Smooth muscle cell (in vitro differentiated cells): ENCODE data around the gene SREBF2. TPM values are rescaled to one million over a fixed set of nuclear protein-coding genes. Genes with fewer than 3 reads are reported as not detected.
"Not testable (repeated sequence)": the region's sequence is repeated elsewhere in the genome, so short reads cannot be mapped to it uniquely, and the experiment has no call there.

Source experiments
- DNase-seq: peaks from one replicate; lab custom pipeline; 2025; ENCODE audit not compliant: unreplicated experiment; lab: John Stamatoyannopoulos, UW
- H2AFZ ChIP-seq: fragments of 200-600 bp; sonication (generic); 2 replicates; pipeline ENCODE4 v1.6.0; 2016; ENCODE audit warnings: antibody characterized with exemption, low read depth, mild to moderate bottlenecking
- H3F3A ChIP-seq: fragments of 200-600 bp; sonication (generic); 2 replicates; pipeline ENCODE4 v1.6.0; 2017; ENCODE audit warnings: antibody characterized with exemption, low read depth
- H3K27ac ChIP-seq: fragments of 200-600 bp; sonication (generic); 2 replicates; pipeline ENCODE4 v1.5.1; 2016; ENCODE audit warnings: low read depth, mild to moderate bottlenecking
- H3K27me3 ChIP-seq: fragments of 200-600 bp; sonication (generic); 2 replicates; pipeline ENCODE4 v1.6.1; 2016; ENCODE audit warnings: low read depth, mild to moderate bottlenecking
- H3K36me3 ChIP-seq: fragments of 200-600 bp; sonication (generic); 2 replicates; pipeline ENCODE4 v1.5.1; 2016; ENCODE audit warnings: low read depth
- H3K4me1 ChIP-seq: fragments of 200-600 bp; sonication (generic); 2 replicates; pipeline ENCODE4 v1.5.1; 2016; ENCODE audit warnings: low read depth
- H3K4me2 ChIP-seq: fragments of 200-600 bp; sonication (generic); 2 replicates; pipeline ENCODE4 v1.6.0; 2016; ENCODE audit warnings: mild to moderate bottlenecking
- H3K4me3 ChIP-seq: fragments of 200-600 bp; sonication (generic); 2 replicates; pipeline ENCODE4 v1.5.1; 2016; ENCODE audit warnings: mild to moderate bottlenecking
- H3K79me2 ChIP-seq: fragments of 200-600 bp; sonication (generic); 2 replicates; pipeline ENCODE4 v1.6.0; 2016; ENCODE audit warnings: low read depth, mild to moderate bottlenecking
- H3K9ac ChIP-seq: fragments of 200-600 bp; sonication (generic); 2 replicates; pipeline ENCODE4 v1.6.0; 2016; ENCODE audit warnings: low read depth
- H3K9me3 ChIP-seq: fragments of 200-600 bp; sonication (generic); replicated peaks from 2 replicates; pipeline ENCODE4 v1.5.1; 2016; ENCODE audit warnings: low read depth
- H4K20me1 ChIP-seq: fragments of 200-600 bp; sonication (generic); 2 replicates; pipeline ENCODE4 v1.6.0; 2016; ENCODE audit warnings: low read depth
- CTCF ChIP-seq: fragments of 200-600 bp; sonication (generic); IDR thresholded peaks from 2 replicates; pipeline ENCODE4 v1.5.1; 2017; ENCODE audit warnings: borderline replicate concordance, mild to moderate bottlenecking, antibody characterized with exemption; ENCODE audit not compliant: insufficient read depth, poor library complexity, severe bottlenecking
- WGBS: methylation state at CpG from one replicate; pipeline ENCODE4 v1.1.7; 2016; ENCODE audit warnings: low lambda C conversion rate; 5-methylcytosine and 5-hydroxymethylcytosine counted together
- polyA plus RNA-seq: library from polyadenylated mRNA; unstranded; fragments of >200 nt; fragmentation: Nextera tagmentation; extraction: Ambion mirVana; gene quantifications from 2 replicates; pipeline ENCODE4 v1.2.1, GENCODE V29; 2016
- total RNA-seq: library from RNA; depleted of rRNA; stranded (reverse); fragments of >200 nt; gene quantifications from 2 replicates; pipeline ENCODE4 v1.2.3, GENCODE V29; 2014

The SREBF2 gene
- total and polyA plus RNA-seq, 2 experiments from 2014 or later, result 62.9 to 78.2 TPM

- peak within 1 kb of the TSS; percentile 92 for H2AFZ ChIP-seq
- H3K27me3 ChIP-seq, result no peaks in the 10 kb centered on the region
- H3K9ac ChIP-seq, result no peak within 1 kb of the TSS
- peak within 1 kb of the TSS; percentile 89 for H3K4me2 ChIP-seq
- TF ChIP-seq CTCF, result peak; percentile 22
- H3K9me3 ChIP-seq, result no peaks in the 10 kb centered on the region
- no peak within 1 kb of the TSS for H3K27ac ChIP-seq
- H3K36me3 ChIP-seq, result no peaks in the 10 kb centered on the region
- H4K20me1 ChIP-seq, result no peaks in the 10 kb centered on the region
- 2% methylated on average over 56 of the region's 56 CpGs for WGBS
- H3F3A ChIP-seq, result no peaks in the 10 kb centered on the region
- peak; percentile 86 for DNase-seq
- no peaks in the 10 kb centered on the region for H3K79me2 ChIP-seq
- H3K4me3 ChIP-seq, result peak within 1 kb of the TSS; percentile 67
- H3K4me1 ChIP-seq, result peaks cover 11% of the 10 kb centered on the region
These were observed 113.9 kb downstream of the SREBF2 start, which contains the start of gene CENPM for GRCh38 chr22:41946629-41947423. Gene CENPM, minus strand, starts transcription at chr22:41947152. Its CDS starts 76 bp downstream, at chr22:41947076.

GRCh38 chr22:41947424-41948080 is 114.6 kb downstream of the SREBF2 start:
- Histone ChIP-seq H3K79me2 (no peaks in the 10 kb centered on the region), H3F3A (no peaks in the 10 kb centered on the region), H3K4me1 (peaks cover 11% of the 10 kb centered on the region), H3K4me3 (peak overlapping the region; percentile 67), H4K20me1 (no peaks in the 10 kb centered on the region), H3K27ac (no peak overlapping the region), H3K9me3 (no peaks in the 10 kb centered on the region), H3K9ac (no peak overlapping the region), H3K36me3 (no peaks in the 10 kb centered on the region), H3K4me2 (peak overlapping the region; percentile 89), H2AFZ (peak overlapping the region; percentile 92), H3K27me3 (no peaks in the 10 kb centered on the region)
- 88% methylated on average over 21 of the region's 21 CpGs for WGBS
- TF ChIP-seq CTCF, result no peak
- DNase-seq, result no peak

GRCh38 chr22:41948142-41948541 is 115.2 kb downstream of the SREBF2 start:
- H3K4me2 ChIP-seq, result no peak overlapping the region
- no peak overlapping the region for H2AFZ ChIP-seq
- no peaks in the 10 kb centered on the region for H4K20me1 ChIP-seq
- no peaks in the 10 kb centered on the region for H3F3A ChIP-seq
- no peak overlapping the region for H3K27ac ChIP-seq
- no peak for TF ChIP-seq CTCF
- H3K4me1 ChIP-seq, result peaks cover 11% of the 10 kb centered on the region
- no peaks in the 10 kb centered on the region for H3K27me3 ChIP-seq
- H3K4me3 ChIP-seq, result no peak overlapping the region
- DNase-seq, result no peak
- H3K36me3 ChIP-seq, result no peaks in the 10 kb centered on the region
- no peaks in the 10 kb centered on the region for H3K9me3 ChIP-seq
- no peak overlapping the region for H3K9ac ChIP-seq
- 86% methylated on average over 2 of the region's 2 CpGs for WGBS
- no peaks in the 10 kb centered on the region for H3K79me2 ChIP-seq

- not testable (repeated sequence) for DNase-seq, H3K4me2 ChIP-seq, H3K27me3 ChIP-seq, H3K79me2 ChIP-seq, H4K20me1 ChIP-seq, H2AFZ ChIP-seq, H3K36me3 ChIP-seq, H3K4me3 ChIP-seq, H3K27ac ChIP-seq, H3K9me3 ChIP-seq, H3K9ac ChIP-seq, H3F3A ChIP-seq
- H3K4me1 ChIP-seq, result peaks cover 11% of the 10 kb centered on the region
- WGBS, result 93% methylated on average over 8 of the region's 8 CpGs
These were observed 116.0 kb downstream of the SREBF2 start for GRCh38 chr22:41948928-41949296.
